ENCODE measurements around the gene EYS. TPM values are rescaled to one million over a fixed set of nuclear protein-coding genes. Genes with fewer than 3 reads are reported as not detected.

The EYS gene
- total and polyA plus RNA-seq, 2 of the 8 experiments (the other 6 are each of a cell fraction or from before 2014, with no cell fraction given), result 0.05 to 0.13 TPM

GRCh38 chr6:65719101-65719500, 12.1 kb upstream of the EYS start (continued):
- TF ChIP-seq CTCF (IDR thresholded peaks at IDR 0.05; ENCODE audit: control extremely low read depth in 1 of 3, insufficient read depth in 1 of 3, low read depth in 1 of 3, low read length in 3 of 3), result no peak
- TF ChIP-seq MAFK (IDR thresholded peaks at IDR 0.05; ENCODE audit: low read depth, low read length), result no peak
- TF ChIP-seq ASH2L (IDR thresholded peaks at IDR 0.05; ENCODE audit: low read length), result no peak
- TF ChIP-seq SAP30 (IDR thresholded peaks at IDR 0.05; ENCODE audit: insufficient read depth, insufficient replicate concordance, low read length), result no peak
- no peak for TF ChIP-seq MAX (IDR thresholded peaks at IDR 0.05)
- TF ChIP-seq FOSL1 (IDR thresholded peaks at IDR 0.05; ENCODE audit: insufficient read depth, low read depth, low read length), result no peak
- TF ChIP-seq SIN3A (conservative IDR thresholded peaks at IDR 0.05 in 1 of 2, IDR thresholded peaks at IDR 0.05 in 1 of 2; ENCODE audit: low read depth in 1 of 2, low read length in 2 of 2), result no peak
- TF ChIP-seq BCL11A (IDR thresholded peaks at IDR 0.05; ENCODE audit: low read depth in 2 of 2, low read length in 2 of 2), result no peak
- no peak for TF ChIP-seq RBBP5 (IDR thresholded peaks at IDR 0.05; ENCODE audit: borderline replicate concordance, low read depth, low read length)

Measured in H1 (cell line).